Smooth muscle cell of the coronary artery (primary cell): Measurements from ENCODE around the gene PDIA6. TPM values are rescaled to one million over a fixed set of nuclear protein-coding genes. Genes with fewer than 3 reads are reported as not detected.

Experiments used
- total RNA-seq: library from RNA; depleted of rRNA; stranded (reverse); fragments of >200 nt; gene quantifications from 2 replicates; pipeline ENCODE4 v1.2.3, GENCODE V29; 2014; ENCODE audit warnings: low replicate concordance

Gene PDIA6, protein sequence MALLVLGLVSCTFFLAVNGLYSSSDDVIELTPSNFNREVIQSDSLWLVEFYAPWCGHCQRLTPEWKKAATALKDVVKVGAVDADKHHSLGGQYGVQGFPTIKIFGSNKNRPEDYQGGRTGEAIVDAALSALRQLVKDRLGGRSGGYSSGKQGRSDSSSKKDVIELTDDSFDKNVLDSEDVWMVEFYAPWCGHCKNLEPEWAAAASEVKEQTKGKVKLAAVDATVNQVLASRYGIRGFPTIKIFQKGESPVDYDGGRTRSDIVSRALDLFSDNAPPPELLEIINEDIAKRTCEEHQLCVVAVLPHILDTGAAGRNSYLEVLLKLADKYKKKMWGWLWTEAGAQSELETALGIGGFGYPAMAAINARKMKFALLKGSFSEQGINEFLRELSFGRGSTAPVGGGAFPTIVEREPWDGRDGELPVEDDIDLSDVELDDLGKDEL
- 348 and 363 TPM in 2 replicates for total RNA-seq

DNA sequence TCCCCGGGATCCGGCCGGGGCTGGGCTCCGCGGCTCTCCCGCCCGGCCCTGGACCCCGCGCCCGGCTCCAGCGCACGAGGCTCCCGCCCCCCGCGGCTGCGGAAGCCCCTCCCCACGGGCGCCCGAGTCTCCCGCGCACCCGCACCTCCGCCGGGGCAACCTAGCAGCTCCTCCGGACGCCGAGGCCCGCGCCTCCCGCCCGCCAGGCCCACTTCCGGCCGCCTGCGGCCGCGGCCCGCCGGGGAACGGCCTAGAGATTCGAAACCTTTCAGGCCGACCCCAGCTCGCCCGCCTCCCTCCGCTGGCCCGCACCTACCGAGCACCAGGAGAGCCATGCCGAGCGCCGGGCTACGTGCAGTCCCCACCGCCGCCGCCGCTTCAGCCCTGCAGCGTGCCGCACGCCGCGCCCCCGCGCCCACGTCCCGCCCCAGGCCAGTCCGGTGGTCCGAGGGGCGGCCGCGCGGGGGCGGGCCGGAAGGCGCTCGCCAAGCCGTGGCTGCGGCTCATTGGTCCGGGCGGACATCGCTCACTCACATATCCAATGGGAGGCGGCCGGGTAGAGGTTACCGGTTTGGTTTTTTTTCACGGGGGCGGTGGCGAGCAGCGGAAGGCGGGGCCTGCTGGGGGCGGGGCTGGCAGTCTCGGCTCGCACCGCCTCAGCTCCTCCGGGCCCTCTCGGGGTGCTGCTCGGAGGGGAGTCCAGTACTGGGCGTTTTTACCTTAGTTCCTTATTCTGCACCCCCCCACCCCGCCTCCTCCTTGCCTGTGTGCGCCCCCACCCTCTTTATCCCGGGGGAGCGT is at the start of gene PDIA6:
Gene PDIA6, minus strand, starts transcription at position 424 of the 801 bp plus-strand sequence. Its CDS starts 89 bp downstream, at position 335.

Other genes starting within 250 kb of the PDIA6 start
- 16.7 and 25.1 TPM in 2 replicates for gene NOL10, start 122.8 kb downstream of the PDIA6 start, total RNA-seq
- not detected in 2 replicates for gene ATP6V1C2, start 91.2 kb downstream of the PDIA6 start, total RNA-seq
- not detected in 2 replicates for gene KCNF1, start 99.1 kb upstream of the PDIA6 start, total RNA-seq